EH (cell line): ENCODE results near the gene IL18BP.
A peak's percentile ranks its signal among the peaks of the same experiment; 100 is the strongest.

Source experiments
- DNase-seq: peaks from one replicate; pipeline ENCODE4 v3.0.0-alpha.2; 2015; ENCODE audit warnings: low read depth

IL18BP gene

DNA sequence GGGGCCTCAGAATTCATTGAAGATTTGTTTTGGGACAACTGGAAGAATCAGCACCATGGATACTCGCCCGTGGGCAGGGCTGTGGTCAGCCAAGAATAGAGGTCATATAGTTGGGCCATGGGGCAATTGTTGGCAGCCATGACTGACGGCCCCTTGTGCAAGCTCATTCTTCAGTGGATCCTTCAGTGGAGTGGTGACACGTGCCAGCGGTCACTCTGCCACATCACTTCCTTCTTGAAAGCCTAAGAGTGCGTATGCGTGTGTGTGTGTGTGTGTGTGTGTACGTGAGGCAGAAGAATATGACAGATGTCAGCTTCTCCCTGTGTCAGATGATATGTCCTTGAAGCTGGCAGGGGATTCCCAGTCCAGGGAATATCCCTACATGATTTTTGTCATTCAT is 1.8 kb upstream of the IL18BP start:
- no peak for DNase-seq

DNA sequence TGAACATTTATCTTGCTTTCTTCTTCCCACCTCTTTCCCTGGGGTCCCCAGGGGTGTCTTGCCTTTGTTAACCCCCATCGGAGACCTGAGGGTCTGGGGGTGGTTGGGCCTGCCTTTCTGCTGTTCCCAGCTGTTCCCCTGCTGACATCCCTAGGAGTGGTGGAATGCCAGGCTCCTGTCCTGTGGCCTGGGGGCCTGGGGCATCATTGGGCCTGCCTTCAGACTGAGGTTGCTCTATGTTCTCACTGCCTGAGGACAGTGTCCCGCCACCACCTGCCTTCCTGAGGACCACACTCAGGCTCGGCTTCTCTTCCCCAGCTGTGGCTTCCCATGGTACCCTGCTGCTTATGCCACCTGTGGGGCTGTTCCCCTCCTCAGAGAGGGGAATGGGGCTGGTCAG is 1.1 kb upstream of the IL18BP start:
- no peak for DNase-seq

DNA sequence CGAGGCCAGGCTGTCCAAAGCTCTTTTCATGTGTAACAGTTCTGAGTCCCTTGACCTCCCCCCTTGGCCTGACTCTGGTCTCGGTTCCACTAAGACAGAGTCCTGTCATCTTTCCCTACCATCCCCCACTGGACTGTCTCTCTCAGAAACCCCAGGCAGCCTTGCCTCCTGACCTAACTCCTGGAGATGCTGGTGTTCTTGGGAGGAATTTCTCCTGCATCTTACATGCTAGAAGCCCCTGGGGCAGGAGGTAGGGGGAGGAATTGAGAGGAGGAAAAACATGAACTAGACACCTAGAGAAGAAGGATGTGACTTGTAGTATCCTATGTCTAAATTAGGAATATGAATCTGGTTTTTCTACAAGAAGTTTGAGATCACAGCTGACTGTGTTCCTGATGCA is 648 bp upstream of the IL18BP start:
- no peak for DNase-seq

DNA sequence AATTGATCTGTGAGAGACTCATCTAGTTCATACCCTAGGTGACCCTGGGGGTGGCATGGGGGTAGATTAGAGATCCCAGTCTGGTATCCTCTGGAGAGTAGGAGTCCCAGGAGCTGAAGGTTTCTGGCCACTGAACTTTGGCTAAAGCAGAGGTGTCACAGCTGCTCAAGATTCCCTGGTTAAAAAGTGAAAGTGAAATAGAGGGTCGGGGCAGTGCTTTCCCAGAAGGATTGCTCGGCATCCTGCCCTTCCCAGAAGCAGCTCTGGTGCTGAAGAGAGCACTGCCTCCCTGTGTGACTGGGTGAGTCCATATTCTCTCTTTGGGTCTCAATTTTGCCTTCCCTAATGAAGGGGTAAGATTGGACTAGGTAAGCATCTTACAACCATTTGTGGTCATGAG is 653 bp downstream of the IL18BP start:
- DNase-seq = peak; percentile 80

DNA sequence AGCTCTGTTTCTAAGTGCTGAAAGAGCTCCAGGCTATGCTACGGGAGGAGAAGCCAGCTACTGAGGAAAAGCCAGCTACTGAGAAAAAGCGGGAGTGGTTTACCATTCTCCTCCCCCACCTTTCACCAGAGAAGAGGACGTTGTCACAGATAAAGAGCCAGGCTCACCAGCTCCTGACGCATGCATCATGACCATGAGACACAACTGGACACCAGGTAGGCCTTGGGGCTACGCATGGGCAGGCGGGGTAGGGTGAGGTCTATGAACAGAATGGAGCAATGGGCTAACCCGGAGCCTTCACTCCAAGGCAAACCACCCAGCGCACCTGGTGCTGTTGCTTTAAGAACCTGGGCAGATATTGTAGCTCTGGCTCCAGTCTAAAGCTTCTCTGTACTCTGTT is 1.1 kb downstream of the IL18BP start:
- no peak for DNase-seq

DNA sequence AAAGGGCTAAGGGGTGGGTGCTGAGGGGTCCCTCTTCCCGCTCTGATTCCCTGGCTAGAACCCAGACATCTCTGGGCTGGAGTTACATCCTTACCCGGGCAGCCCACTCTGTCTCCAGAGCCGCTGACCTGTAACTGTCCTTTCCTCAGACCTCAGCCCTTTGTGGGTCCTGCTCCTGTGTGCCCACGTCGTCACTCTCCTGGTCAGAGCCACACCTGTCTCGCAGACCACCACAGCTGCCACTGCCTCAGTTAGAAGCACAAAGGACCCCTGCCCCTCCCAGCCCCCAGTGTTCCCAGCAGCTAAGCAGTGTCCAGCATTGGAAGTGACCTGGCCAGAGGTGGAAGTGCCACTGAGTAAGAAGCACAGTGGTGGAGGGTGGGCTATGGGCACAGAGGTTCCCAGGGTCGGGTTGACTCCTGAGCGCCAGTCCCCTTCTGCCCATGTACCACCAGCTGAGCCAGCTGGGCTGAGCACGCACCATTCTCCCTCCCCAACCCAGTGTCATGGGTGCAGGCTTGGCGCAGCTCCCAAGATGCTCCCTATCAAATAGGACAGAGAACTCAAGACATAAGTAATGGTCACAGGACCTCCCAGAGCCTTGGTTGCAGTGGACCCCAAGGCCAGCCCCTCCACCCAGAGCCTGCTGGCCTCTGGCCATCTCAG is 1.6 kb downstream of the IL18BP start:
- no peak for DNase-seq

DNA sequence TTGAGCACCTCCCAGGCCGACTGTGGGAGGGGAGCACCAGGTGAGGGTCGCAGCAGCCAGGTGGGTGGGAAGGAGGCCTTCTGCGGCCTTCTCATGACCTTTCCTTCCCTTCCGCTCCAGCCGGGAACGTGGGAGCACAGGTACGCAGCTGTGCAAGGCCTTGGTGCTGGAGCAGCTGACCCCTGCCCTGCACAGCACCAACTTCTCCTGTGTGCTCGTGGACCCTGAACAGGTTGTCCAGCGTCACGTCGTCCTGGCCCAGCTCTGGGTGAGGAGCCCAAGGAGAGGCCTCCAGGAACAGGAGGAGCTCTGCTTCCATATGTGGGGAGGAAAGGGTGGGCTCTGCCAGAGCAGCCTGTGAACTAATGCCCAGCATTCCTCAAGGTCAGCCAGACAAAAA is 2.6 kb downstream of the IL18BP start:
- no peak for DNase-seq

DNA sequence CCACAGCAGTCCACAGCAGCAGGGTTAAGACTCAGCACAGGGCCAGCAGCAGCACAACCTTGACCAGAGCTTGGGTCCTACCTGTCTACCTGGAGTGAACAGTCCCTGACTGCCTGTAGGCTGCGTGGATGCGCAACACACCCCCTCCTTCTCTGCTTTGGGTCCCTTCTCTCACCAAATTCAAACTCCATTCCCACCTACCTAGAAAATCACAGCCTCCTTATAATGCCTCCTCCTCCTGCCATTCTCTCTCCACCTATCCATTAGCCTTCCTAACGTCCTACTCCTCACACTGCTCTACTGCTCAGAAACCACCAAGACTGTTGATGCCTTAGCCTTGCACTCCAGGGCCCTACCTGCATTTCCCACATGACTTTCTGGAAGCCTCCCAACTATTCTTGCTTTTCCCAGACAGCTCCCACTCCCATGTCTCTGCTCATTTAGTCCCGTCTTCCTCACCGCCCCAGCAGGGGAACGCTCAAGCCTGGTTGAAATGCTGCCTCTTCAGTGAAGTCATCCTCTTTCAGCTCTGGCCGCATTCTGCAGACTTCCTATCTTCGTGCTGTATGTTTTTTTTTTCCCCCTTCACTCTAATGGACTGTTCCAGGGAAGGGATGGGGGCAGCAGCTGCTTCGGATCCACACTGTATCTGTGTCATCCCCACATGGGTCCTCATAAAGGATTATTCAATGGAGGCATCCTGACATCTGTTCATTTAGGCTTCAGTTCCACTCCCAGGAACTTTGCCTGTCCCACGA is 3.3 kb downstream of the IL18BP start:
- DNase-seq = peak; percentile 20

DNA sequence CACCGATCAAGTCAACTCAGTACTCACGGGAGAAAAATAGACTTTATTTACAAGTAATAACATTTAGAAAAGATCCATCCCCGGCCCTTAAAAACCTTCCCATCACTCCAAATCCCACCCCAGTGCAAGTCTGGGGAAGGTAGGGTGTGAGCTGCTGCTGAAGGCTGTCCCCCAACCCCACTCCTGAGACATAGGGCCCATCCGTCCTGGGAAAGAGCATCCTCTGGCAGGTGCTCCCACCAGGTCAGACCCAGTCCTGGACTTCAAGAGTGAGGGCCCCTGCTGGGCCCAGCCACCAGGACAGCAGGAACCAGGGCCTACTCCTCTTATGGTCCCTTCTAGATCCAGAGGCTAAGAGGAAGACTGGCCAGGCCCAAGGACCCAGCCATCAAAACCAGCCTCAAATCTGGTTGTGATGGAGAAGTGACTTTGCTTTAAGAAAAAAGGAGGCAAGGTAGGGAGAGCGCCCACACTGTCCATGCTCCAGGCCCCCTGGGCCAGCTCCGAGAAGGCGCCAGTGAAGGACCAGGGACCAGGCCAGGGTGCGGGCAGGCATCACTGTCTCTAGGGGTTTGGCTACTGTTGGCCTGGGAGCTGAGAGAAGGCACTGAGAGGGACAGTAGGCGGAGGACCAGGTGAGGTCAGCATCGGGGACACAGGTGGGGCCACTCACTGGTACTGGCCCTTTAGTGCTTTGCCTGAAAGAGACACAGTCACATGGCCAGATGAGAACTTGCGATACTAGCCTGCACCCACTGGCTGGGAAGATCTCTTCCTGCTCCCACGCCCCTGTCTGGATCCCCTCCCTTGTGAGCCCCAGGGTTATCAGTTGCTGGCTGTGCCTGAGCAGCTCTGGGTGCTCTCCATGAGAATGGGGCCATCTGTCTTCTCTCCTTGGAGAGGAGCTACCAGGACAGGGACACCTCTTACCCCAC is 4.4 kb downstream of the IL18BP start:
- no peak for DNase-seq

DNA sequence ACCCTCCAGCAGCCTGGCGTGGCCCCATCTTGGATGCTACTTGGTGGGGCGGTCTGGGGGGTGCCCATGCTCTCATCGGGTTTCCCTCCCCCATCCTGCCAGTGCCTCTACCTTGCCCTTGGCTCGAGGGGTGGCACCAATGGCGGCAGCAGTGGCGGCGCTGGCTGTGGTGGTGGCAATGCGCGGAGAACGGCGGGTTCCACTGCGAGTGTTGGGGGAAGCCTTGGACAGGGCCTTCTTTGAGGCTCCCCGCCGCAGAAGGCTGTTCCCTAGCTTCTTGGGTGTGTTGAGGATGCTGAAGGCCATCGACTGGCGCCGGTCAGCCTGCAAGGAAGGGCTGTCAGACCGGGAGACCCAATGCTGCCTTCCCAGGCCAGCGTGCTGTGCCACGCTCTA is 5.1 kb downstream of the IL18BP start:
- no peak for DNase-seq

DNA sequence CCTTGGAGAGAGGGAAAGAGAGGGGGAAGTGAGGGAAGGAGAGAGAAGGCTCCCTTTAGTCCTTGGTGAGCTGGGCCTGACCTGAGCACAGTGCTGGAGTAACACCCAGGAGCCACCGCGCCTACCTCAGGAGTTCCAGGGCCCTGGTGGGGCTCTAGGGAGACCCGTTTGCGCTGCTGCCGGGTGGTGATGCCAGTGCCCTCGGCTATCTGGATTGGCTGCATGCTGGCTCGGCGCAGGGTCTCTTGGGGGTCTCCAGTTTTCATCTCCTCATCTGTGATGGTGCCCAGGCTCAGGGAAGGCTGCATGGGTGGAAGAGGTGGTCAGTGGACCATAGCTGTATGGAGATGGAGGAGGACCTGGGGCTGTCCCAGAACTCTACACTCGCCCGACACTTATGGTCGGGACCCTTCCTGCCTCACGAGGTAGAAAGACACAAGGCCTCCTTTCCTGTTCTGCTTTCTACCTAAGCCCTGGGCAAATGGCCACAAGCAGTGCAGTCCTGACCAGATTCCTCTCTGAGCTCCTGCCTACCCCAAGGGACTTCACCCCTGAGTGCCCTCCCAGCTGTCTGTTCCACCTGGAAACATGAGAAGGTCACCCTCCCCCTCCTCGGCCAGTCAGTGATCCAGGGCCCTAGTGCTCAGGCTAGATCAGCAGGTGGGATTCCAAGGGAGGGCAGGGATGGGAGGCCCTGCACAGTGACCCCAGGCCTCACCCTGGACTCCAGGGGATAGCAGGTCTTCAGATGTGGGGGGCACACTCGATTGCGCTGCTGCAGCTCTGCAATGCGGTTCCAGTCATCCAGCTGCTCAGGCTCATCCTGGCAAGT is 6.0 kb downstream of the IL18BP start:
- no peak for DNase-seq

DNA sequence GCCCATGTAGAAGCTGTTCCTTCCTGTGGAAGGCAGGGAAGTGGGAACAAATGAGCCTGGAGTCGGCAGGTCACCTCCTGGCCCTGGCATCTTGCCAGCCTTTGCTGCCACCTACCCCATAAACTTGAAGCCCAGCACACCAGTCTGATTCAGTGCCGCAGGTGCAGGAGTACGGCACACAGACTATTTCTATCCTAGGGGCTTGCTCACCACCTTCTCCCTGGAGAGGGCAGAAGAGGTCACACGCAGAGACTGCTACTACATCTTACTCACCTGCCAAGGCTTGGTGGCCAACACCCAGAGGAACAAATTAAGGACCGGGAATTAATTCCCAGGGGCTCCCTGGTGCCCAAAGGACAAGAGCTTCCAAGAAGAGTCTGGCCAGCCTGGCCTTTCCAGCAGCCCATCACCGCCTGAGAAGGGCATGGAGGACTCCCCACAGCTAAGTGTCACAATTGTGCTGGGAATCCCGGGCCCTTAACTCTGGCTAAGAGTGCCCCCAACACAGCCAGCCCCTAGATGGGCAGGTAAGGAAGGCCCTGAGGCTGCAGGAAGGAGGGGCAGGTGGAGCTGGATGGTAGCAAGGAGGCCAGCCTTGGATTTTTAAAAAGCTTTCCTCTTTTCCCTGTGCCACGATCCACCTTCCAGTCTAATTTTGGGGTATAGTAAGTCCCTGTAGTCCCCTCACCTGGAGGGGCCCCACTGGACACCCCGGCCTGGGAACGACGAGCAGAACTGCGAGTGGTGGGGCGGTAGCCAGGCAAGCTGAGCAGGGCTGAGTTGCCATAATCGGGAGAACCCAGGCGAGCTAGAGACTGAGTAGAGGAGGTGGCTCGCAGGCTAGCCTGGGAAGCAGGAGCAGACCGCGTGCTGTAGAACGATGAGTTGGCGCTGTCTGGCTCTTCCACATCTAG is 6.9 kb downstream of the IL18BP start:
- no peak for DNase-seq

DNA sequence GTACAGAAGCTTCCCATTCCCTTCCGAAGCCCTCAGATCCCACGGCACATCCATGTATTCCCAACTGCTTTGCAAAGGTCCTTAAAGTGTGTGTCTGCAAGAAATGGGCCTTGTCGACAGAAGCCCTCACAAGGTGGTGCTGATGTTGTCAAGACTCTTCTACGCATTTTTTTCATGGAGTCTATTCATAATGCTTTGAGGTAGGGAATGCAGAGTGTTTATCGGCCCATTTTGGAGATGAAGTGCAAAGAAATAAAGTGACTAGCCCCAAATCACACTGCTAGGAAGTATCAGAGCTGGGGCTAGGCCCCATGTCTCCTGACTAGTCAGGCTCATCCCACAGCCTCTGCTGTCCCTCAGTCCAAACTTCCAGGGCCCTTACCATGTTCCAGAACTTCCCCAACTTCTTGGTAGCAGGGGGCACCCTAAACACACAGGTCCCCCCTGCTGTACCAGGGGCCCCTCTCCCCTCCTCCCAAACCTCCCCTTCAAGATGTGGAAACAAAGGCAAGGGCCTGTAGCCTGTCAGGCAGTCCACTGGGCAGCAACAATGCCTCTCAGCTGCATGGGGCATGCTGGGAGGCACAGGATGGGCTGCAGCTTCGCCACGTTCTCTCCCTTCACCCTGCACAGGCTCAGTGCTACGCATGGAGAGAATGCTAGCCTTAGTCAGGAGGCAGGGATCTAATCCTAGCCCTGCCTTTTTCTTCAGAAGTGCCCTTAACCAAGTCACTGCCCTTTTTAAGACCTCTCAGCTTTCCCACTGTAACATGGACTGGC is 7.8 kb downstream of the IL18BP start:
- no peak for DNase-seq

DNA sequence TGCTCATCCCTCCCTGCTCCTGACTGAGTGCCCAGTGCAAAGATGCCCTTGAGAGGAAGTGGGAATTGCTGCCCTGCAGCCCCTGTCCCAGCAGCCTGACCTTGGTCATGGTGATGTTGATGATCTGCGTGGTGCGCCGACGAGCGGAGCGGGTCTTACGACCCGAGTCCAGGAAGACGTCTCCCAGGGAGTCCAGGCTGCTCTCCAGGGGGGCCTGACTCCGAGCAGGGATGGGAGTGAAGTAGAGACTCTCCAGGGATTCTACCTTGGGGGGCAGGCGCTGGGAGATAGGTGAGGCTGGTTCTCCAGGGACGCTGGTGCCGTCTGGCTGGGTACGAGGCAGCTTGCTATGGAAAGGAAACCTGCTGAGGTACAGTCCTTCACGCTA is 8.4 kb downstream of the IL18BP start:
- no peak for DNase-seq

DNA sequence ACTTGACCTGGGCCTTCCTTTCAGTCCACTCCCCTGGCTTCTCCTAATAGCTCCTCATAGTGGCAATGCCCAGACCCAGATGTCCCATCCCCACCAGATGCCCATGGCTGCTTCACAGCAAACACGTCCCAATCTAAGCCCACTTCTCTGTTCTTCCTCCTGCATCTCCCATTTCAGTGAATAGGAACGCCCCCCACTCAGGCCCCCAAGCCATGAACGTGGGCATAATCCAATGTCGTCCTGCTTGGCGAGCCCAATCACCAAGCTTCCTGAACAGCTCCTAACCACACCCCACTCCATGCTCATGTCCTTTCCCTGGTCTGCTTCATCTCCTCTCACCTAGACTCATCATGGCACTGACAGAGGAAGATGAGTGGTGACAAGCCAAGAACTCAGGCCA is 8.9 kb downstream of the IL18BP start:
- no peak for DNase-seq

DNA sequence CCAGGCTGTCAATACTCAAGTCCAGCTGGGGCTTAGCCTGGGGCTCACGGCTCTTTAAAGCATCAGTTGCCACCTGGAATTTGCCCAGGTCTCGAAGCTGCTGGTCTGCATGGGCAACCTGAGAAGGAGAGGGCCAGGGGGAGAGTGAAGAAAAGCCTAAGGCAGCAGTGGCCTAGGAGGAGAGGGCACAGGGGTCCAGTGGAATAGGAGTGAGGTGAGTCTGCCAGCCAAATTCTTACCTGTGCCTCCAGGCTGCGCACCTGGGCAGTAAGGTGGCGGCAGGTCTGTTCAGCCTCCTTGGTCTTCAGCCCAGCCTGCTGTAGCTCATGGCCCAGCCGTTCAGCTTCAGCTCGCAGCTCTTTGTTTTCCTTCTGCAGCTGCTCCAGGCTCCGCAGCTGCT is 10.0 kb downstream of the IL18BP start:
- DNase-seq = no peak

DNA sequence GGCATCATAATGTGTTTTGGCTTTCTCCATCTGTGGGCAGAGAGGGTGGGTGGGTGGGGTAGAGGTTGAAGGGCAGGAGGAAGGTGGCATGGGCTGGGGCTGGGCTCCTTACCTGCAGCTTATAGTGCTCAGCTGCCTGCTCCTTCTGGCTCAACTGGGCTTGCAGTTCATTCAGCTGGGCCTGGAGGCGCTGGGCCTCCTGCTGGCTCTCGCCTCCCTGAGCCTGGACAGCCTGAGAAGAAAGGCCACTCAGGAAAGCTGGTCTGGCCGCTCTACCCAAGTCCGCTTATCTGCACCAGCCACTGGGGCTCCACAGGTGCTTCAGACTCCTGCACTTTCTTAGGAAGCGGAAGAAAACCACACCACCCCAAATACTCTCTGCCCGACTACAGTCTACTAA is 10.4 kb downstream of the IL18BP start:
- DNase-seq = no peak

DNA sequence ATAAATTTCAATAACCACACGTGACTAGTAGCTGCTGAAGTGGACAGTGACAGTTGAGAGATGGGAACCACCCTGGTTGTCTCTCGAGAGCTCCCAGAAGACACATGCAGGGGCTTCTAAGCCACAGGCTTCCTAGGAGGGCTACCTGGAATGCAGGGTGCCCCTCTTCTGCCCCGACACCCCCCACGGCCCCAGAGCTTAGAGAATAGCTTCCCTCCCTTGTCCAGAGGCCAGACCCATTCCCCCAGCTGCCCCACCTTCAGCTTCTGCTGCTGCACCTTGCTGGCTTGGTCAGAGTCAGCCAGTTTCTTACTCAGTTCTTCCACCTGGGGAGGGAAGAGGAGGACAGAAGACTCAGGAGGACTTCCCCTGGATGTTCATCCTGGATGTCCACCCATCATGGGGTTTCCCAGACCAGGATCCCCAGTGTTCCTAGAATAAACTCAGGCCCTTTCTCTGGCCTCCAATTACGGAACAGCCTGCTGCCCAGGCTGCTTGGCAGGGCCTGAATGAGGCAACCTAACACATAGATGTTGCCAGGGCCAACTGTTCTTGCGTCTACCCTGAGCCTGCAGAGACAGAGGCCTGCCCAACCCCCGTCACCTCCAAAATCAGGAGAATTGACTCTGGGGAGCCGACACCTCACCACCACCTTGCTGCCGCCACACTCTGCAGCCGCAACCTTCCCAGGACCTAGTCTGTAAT is 12.0 kb downstream of the IL18BP start:
- DNase-seq = no peak

DNA sequence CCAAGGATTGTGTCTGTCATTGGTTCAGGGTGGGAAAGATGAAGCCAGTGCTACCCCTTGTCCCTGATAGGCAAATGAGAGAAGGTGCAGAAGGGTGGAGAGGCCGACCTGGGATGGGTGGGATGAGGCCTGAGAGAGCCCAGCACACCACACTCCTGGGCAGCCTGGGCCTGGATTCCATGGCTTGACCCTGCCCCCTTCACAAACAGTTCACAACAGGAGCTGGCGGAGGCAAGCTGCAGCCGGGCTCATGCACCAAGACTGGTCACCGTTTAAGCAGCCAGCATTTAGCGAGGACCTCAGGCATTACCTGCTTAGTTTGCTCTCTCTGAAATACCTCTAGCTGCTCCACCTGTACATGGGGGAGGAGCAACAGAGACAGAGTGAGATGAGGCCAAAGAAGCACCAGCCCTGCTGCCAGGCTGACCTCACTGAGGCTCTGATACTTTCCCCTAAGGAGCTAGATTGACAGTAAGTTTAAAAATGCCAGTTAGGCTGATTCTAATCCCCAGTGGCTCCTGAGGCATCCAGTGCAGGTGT is 13.5 kb downstream of the IL18BP start:
- DNase-seq = no peak
